Measurements from ENCODE around the gene TRIB2. TPM values are rescaled to one million over a fixed set of nuclear protein-coding genes. Genes with fewer than 3 reads are reported as not detected.

The TRIB2 gene
- total and polyA plus RNA-seq, 9 of the 15 experiments (the other 6 are each of a cell fraction or from before 2014, with no cell fraction given): 9.0 to 39.0 (median 26.3) TPM

GRCh38 chr2:12732651-12733050 is 15.9 kb downstream of the TRIB2 start:
- no TSS peak for BruUV-seq (replicated peaks)
- ChIA-PET POLR2A (no interaction called here), CTCF (ENCODE audit: low intra/inter-chr PET ratio) (no interaction called here)
- Histone ChIP-seq H3K4me2 (ENCODE audit: insufficient read depth, low read length) (no peak overlapping the region), H3K9ac (ENCODE audit: insufficient read depth in 1 of 2, low read depth in 2 of 2, low read length in 2 of 2) (no peak overlapping the region), H3K27me3 (ENCODE audit: control insufficient read depth in 2 of 2, insufficient read depth in 2 of 2, low read length in 2 of 2) (no peaks in the 10 kb centered on the region), H3K27ac (ENCODE audit: extremely low read depth, low read depth, low read length) (no peak overlapping the region), H3K9me1 (ENCODE audit: control insufficient read depth, insufficient read depth, low read length) (no peaks in the 10 kb centered on the region), H3K36me3 (ENCODE audit: control insufficient read depth, insufficient read depth, low read length) (peaks cover 55% of the 10 kb centered on the region; the same call in 2 of the 3 replicates), H4K20me1 (replicated peaks; ENCODE audit: control insufficient read depth, insufficient read depth, low read length) (0 out of 2 replicates have a peak, but pooled peaks cover 4% of the 10 kb centered on the region), H3K4me1 (replicated peaks in 1 of 2; ENCODE audit: control insufficient read depth in 2 of 2, insufficient read depth in 2 of 2, low read length in 2 of 2) (peaks cover 0 to 3% of the 10 kb centered on the region in 2 experiments; a peak in 2 of 5 replicates), H3K9me3 (replicated peaks; ENCODE audit: control insufficient read depth, insufficient read depth, low read depth, low read length) (no peaks in the 10 kb centered on the region), H3K4me3 (no peak overlapping the region), H2AFZ (ENCODE audit: low read depth, low read length) (no peak overlapping the region), H3K79me2 (ENCODE audit: control insufficient read depth, insufficient read depth, low read length) (no peaks in the 10 kb centered on the region)
- WGBS (ENCODE audit: insufficient coverage, low coverage, missing lambda C conversion rate): 90% methylated on average over 9 of the region's 10 CpGs
- intact Hi-C loops (cut with micrococcal nuclease): no loop called here
- no peak for ATAC-seq
- DNase-seq (ENCODE audit: extremely low read depth in 1 of 4, low spot score in 3 of 4): no peak
- in situ Hi-C loops (cut with MboI): loop anchor here (25.0 kb wide), 1 partner anchor 280 kb away; no protein-coding TSS in a partner anchor
- no peak for FAIRE-seq
- TF ChIP-seq GTF2A2 (tag; IDR thresholded peaks at IDR 0.05): no peak
- TF ChIP-seq HMGXB4 (CRISPR knock-in tag; IDR thresholded peaks at IDR 0.05): no peak
- no peak for TF ChIP-seq E2F1 (CRISPR knock-in tag; IDR thresholded peaks at IDR 0.05)
- no peak for TF ChIP-seq HBP1 (CRISPR knock-in tag; IDR thresholded peaks at IDR 0.05)
- no peak for TF ChIP-seq E4F1 (CRISPR knock-in tag; IDR thresholded peaks at IDR 0.05; ENCODE audit: borderline replicate concordance)
- TF ChIP-seq ATF2 (CRISPR knock-in tag; IDR thresholded peaks at IDR 0.05): no peak
- TF ChIP-seq ZNF609 (CRISPR knock-in tag; IDR thresholded peaks at IDR 0.05; ENCODE audit: borderline replicate concordance): no peak
- no peak for TF ChIP-seq TGIF2 (CRISPR knock-in tag; IDR thresholded peaks at IDR 0.05)
